ENCODE results near the gene LGALS8.
A peak's percentile ranks its signal among the peaks of the same experiment; 100 is the strongest.
"Not testable (repeated sequence)": the region's sequence is repeated elsewhere in the genome, so short reads cannot be mapped to it uniquely, and the experiment has no call there.

The LGALS8 gene

GRCh38 chr1:236543065-236543669 is 19.4 kb downstream of the LGALS8 start:
- no peak for DNase-seq

- DNase-seq = peak; percentile 30
Observed at GRCh38 chr1:236545621-236546169, 21.9 kb downstream of the LGALS8 start.

DNA sequence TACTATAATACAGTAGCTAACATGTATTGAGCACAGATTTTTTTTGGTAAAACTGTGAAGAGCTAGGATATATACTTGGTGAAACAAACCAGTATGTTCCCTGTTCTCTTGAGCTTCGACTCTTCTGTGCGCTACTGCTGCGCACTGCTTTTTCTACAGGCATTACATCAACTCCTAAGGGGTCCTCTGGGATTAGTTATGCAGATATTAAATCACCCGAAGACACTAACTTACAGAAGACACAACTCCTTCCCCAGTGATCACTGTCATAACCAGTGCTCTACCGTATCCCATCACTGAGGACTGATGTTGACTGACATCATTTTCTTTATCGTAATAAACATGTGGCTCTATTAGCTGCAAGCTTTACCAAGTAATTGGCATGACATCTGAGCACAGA is 24.7 kb downstream of the LGALS8 start:
- DNase-seq = no peak

DNA sequence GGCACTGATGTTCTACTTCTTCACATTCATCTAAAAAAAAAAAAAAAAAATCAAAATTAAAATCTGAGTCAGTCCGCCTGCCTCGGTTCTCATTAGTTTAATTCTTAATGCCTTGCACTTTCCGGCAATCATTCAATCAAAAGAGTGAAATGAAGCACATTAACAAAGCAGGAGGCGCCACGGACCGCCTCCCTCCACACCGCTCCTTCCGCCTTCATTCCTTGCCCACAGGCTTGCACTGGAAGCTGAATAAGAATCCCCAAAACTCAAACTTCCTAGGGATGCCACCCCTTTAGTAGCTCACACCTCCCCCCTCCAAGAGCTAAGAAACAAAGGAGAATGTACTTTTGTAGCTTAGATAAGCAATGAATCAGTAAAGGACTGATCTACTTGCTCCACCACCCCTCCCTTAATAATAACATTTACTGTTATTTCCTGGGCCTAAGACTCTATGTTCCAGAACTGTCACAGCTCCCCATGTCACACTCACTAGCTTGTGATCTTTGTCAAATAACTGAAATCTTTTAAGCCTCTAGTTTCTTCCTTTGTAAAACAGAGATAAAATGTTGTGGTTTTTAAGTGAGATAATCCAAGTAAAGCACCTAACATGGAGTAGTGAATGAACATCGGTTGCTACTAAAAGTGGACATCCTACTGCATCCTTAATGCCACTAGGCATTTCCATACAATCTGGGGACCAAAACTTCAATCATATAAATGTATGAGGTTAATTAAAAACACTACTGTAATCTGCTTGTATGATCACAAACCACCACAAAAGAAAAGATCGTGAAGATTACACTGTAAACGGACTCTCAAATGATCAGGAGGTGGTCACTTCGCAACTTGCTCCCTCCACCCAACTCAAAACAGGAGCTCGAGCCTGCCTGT is 27.4 kb downstream of the LGALS8 start:
- DNase-seq = no peak

DNA sequence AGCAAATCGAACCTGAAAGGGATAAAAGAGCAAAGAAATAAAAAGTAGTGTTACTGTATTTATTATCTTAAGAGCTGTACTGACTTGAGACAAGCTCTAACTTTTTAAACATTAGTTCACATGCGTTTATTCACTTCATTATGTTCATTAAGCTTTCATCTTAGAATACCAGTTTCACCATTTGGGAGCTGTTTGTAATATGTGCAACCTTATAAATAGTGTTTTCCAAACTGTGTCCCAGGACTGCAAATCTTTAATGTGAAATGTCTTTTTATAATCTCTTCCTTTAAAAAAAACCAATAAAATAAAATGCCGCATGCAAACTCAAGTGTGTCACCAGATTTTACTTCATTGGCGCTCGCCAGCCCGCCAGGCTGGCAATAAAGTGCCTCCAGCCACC is 28.3 kb downstream of the LGALS8 start:
- no peak for DNase-seq

DNA sequence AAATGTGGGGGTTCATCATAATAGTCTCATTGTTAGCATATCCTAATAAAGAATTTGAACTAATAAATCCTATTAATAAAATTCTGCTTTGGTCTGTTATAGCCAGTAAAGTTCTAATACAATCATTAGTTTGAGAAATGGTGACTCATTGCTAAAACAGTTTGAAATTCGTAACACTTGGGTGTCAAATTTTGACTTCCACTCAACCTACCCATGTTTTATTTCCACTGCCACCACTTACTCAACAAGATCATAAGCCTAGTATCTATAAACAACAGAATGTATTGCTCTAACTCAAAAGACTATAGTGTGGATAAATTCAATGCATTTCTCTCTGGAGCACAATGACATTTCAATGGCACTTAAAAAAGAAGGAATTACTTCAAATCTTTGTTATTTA is 29.1 kb downstream of the LGALS8 start:
- no peak for DNase-seq

GRCh38 chr1:236553370-236553769 is 29.6 kb downstream of the LGALS8 start:
- no peak for DNase-seq

- DNase-seq = no peak
Observed at GRCh38 chr1:236556606-236557005, 32.8 kb downstream of the LGALS8 start.

GRCh38 chr1:236558081-236558480 is 34.3 kb downstream of the LGALS8 start:
- DNase-seq = no peak

DNA sequence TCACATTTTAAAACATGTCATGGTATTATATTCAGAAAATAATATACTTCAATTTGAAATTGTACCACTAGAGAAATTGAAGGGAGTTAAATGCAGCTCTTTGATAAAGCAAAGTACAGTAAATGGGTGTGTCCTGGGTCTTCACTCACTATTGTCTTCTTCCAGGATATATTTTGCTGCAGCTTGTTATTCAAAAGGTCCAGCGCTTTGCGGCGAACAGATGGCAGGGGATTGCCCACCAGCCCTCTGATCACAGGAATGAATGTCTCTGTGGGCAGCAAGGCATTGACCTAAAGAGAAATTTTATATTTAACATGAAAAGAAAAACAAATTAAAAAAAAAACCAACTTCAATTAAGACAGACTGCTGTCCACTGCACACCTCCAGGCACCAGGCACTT is 35.1 kb downstream of the LGALS8 start:
- no peak for DNase-seq

GRCh38 chr1:236560213-236560771 is 36.5 kb downstream of the LGALS8 start:
- peak; percentile 3 to 4 for DNase-seq

DNA sequence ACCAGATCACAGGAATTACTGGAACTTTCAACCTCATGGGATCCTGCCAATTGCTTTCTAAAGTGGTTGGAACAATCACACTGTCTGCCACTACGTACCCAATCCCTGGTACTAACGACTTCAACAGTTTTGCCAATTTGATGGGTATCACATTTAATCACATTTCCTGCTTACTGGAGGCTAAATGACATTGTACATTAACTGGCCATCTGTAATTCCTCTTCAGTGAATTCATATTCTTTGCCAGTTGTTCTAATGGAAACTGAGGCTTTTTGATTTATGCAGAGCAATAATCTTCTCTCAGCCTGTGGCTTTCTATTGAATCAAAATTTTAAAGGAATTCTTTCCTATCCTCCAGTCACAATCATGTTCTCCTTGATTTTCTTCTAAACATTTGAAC is 38.2 kb downstream of the LGALS8 start:
- DNase-seq = no peak

DNA sequence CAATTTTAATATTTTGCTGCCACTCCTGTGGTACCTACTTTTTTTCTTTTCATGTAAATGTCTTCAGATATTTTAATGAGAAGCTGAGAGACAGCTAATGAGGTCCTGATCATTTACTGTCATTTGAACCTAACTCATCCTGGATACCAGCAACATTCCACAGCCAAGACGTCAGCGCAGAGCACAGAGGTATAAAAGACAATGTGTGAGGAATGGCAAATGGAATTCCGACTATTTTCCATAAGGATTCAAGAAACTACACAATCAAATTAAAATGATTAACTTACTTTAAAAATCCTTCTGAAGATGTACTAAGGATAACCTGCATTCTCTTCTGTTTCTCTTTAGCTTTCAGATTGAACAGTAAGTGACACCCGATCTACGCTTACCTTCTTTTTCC is 41.7 kb downstream of the LGALS8 start:
- DNase-seq = no peak

DNA sequence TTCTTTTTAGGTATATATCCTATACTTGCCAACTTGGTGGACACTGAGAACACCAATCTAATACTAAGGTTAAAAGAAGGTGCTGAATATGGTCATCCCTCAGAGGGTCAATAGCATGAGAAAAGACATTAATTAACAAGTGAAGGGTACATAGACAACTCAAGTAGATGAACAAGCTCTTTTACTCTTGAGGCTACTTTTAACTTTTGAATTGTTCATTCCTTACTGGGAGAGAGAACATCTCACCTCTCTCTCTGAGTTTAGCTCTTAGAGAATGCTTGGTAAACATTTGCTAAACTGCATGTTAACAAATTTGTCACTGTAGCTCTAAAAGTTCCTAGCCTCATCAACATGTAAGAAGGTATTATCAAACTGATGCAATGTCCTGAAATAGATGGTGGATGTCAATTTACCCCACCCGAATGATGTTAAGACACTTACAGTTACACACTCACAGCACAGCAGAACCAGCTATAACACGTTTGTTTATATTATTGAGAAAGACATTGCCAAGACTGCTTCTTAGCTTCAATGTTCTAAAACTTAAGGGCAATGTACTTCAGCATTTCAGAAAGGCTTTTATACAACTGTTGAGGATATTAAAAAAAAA is 44.6 kb downstream of the LGALS8 start:
- DNase-seq = no peak

DNA sequence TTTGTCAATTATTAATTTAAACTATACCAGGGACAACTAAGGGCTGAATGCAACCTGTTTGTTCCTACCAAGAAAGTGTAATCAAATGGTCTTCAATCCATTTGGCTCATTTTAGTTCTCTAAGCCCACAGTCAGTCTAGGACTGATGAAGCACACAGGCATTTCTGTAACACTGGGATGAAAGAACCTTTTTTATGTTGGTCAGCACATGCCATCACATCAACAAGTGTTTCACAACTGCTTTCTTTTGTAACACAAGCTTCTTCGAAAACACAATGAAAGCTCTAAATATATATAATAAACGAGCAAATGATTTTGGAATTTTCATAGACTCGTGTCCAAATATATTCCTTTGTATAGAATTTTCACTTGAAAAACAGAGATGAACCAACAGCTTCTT is 51.7 kb downstream of the LGALS8 start:
- DNase-seq = no peak

DNA sequence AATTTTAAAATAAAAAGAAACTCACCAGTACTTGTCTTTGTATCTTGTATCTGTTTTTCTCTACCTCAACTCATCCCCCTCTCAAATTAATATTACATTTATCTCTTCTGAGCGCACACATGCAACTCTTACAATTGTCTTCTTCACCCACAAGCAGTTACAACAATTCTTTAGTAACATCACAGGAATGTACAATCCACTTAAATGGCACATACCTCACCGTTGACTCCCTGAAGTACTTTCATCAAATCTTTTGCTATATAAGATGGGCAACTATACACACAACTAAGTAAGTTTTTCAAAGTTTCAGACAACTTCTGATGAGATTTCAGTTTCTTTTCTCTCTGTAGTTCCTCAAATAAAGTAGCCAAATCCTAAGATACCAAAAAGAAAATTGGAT is 52.2 kb downstream of the LGALS8 start:
- DNase-seq = no peak

GRCh38 chr1:236577041-236577440 is 53.3 kb downstream of the LGALS8 start:
- not testable (repeated sequence) for DNase-seq

DNA sequence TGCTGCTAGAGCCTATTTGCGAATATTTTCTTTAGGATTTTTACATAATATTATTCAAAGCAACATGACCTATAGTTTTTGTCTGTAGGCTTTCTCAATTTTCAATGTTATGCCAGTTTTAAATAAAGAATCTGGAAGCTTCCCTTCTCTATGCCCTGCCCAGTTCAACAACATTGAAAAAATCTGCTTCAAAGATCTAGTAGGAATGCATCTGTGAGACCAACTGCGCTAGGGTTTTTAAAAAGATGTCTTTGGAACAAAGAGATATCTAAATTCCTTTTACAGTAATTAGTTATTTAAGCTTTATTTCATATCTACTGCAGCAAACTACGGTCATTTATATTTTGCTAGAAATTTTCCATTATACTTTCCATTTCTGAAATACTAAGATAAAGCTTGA is 54.9 kb downstream of the LGALS8 start:
- DNase-seq = no peak

- not testable (repeated sequence) for DNase-seq
Observed at GRCh38 chr1:236580404-236580803, 56.6 kb downstream of the LGALS8 start.

- DNase-seq = no peak
Observed at GRCh38 chr1:236581528-236581927, 57.7 kb downstream of the LGALS8 start.

GRCh38 chr1:236589531-236589930 is 65.7 kb downstream of the LGALS8 start:
- no peak for DNase-seq

- no peak for DNase-seq
Observed at GRCh38 chr1:236590553-236591150, 66.9 kb downstream of the LGALS8 start.

- no peak for DNase-seq
Observed at GRCh38 chr1:236602171-236602570, 78.4 kb downstream of the LGALS8 start.
